HG03060 (cell line): Measurements from ENCODE around the gene RFT1.

Experiments used
- ATAC-seq: cut with Tn5 transposase; IDR thresholded peaks from one replicate; pipeline ENCODE4 v1.9.1; 2021; ENCODE audit warnings: low read depth, moderate number of reproducible peaks; ENCODE audit not compliant: unreplicated experiment

The RFT1 gene

DNA sequence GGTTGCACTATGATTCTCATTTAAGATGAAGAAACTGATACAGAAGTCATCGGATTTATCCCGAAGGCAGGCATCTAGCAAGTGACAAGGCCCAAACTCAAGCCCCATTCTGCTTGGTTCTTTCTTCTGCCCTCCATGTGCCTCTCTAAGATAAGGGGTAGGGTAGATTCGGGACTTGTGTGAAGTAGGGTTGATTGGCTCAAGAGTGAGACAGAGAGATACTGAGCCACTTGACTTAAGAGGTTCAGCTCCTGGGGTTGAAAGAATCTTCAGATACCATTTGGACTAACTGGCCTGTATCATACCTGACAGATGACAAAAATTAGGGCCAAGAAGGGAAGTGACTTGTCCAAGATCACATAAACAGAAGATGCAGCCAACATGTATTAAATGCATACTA is 891 bp downstream of the RFT1 start:
- no peak for ATAC-seq

DNA sequence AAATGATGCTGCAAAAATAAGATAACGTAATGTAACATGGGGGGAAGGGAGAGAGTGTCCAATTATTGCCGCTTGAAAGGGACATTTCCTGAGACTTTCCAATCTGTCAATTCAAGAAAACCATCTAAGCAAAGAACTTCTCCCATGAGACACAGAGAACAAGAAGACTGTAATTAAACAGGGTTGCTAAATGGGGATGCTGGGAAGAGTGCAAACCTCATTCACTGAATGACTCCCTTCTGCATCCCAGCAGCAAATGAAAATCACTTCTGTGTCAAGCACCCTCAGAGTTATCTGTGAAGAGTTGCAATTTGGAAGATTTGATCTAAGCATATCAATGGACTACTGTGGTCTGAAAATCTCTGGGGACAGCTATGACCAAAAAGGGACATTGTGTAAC is 3.6 kb downstream of the RFT1 start:
- no peak for ATAC-seq

DNA sequence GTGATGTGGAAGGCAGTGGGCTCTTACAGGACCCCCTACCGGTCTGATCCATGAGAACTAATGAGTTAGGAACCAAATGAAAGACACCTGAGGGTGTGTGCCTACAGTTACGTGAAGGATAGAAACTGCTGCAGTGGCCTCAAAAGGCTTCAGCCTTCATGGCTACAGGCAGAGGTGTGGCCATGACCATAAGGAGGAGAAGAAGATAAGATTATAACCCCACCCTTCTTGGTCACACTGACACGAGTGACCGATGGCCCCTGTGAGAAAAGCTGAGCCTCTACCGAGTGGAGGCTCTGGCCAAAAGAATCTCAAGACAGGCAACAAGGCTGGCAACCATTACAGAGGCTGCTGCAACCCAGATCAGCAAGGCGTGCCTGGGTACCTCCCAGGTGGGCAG is 6.3 kb downstream of the RFT1 start:
- no peak for ATAC-seq

DNA sequence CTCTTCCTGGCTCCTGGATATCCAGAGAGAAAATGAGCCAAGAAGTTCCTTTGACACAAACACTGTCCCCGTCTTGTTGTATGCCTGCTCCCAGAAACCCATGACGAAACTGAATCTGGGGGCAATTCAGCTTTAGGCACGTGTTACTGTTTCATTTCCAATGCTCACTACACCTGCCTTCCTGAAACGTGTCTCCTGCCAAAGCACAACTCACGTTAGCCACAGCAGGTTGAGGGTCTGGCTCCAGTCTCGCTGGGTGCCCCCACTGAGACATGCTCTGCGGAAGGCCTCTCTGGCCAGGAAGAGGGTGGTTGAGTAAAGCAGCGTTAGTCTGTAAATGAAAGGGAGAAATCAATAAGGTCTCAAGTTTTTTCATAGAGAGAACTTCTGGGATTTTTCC is 6.7 kb downstream of the RFT1 start:
- no peak for ATAC-seq

DNA sequence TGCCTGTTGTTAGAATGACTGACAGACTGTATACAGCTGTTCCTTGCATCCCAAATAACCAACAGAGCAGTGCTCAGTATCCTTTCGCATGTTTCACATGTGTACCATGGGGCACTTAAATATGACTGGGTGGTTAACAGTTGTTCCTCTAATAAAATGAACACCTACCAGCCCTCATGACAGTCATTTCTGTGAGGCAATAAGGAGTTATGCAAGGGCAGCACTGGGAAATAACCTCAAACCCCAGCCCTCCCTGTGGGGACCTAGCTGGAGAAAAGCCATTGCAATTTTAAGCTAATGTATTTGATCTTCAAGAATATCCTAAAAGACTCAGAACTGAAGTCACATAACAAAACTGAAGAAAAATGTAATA is 7.3 kb downstream of the RFT1 start:
- no peak for ATAC-seq

DNA sequence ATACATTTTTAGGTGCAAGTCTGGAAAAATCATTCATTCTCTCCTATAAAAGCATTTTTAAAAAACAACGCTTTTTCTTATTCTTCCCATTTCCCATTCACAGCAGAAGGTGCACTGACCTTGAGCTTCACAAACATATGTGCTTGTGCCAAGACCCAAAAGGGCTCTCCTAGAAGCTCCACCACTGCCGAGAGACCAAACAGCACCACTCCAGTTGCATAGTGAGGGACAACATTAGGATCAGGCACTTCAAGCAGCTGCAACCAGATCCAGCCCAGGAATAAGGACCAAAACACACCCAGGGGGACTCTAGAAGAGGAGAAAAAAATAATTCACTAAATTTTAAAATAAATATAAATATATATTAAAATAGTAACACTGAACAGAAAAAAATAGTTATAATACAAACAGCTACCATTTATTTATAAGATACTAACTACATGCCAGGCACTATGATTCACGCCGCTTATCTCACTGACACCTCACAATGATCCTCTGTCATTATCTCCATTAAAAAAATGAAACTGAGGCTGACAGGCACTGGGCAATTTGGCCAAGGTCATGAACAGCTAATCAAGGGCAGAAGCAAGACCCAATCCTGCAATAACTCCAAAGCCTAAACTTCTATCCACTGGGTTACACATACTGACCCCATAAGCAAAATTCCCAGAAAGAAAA is 7.8 kb downstream of the RFT1 start:
- no peak for ATAC-seq

DNA sequence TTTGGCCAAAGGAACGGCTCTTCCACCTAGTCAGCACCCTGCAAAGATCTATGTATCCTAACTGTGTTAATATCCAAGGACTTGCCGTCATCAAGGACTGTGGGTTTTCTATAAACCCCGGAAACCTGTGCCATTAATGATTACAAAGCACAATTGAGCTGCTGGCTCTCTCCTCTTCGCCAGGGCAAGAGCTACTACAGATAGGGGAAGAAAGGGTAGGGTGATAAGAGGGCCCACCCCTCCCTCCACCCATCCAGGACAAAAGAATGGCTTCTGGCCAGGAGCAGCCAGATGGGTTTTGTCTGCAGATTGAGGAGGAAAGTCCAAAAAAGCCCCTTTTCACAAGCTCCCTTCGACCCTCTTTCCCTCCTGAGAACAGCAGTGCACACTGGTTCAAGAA is 9.9 kb downstream of the RFT1 start:
- ATAC-seq, result no peak

DNA sequence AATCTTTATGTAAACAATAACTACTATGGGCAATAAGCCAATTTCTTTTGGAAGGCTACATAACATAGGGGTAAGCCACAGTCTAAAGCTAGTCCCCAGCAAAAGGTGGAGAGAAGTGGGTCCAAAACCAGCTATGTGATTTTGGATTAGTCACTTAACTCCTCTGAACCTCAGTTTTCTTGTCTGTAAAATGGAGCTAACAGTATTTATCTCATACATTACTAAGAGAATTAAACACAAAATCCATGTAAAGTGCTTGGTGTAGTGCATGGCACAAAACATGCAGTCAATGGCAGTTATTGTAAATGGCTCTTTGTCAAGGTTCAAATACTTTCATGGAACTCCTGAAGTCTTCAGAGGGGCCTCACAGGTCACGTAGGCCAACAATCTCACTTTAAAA is 13.3 kb downstream of the RFT1 start:
- no peak for ATAC-seq

DNA sequence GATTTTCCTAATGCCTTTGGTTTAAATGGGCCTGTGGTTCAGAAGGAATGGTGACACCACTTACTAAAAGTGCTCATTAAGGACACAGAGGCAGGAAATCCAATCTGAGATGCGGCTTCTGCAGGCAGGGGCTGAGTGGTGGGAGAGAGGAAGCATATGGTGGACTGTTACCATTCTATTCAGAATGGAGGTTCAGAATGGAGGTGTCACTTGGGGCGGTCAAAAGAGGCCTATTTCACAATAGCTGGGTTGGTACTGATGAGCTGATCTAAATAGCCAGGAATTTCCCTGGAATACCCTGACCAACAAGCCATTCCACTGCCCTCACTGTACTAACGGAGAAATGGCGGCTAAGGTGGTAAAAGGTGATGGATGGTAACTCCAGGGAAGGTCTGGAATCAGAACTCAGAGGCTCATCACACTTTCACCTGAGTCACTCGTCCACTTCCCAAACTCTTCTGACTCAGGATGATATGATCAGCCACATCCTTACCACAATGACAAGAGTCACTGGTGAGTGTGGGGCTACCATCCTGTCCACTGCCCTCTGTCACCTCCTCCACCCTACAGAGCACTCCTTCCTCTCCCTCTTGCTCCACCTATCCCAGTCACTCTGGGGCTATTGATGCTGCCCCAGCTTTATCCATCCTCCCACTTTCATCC is 15.7 kb downstream of the RFT1 start:
- ATAC-seq, result no peak

DNA sequence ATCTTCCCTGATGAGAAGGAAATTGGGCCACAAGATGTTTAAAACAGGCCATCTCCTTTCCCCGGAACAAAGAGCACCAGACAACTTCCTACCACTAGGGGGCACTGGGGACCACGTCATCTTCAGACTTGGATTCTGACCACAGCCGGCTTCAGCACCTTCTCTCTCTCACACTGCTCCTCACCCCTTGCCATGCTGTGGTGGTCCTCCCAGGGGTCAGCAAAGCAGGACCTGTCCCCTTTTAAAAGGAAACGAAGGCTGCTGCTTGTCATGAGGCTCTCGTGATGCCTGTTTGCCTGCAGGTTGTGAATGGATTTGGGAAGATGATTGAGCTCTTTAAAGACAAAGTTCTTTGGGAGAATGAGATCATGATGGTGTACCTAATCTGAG is 16.2 kb downstream of the RFT1 start:
- ATAC-seq, result no peak

DNA sequence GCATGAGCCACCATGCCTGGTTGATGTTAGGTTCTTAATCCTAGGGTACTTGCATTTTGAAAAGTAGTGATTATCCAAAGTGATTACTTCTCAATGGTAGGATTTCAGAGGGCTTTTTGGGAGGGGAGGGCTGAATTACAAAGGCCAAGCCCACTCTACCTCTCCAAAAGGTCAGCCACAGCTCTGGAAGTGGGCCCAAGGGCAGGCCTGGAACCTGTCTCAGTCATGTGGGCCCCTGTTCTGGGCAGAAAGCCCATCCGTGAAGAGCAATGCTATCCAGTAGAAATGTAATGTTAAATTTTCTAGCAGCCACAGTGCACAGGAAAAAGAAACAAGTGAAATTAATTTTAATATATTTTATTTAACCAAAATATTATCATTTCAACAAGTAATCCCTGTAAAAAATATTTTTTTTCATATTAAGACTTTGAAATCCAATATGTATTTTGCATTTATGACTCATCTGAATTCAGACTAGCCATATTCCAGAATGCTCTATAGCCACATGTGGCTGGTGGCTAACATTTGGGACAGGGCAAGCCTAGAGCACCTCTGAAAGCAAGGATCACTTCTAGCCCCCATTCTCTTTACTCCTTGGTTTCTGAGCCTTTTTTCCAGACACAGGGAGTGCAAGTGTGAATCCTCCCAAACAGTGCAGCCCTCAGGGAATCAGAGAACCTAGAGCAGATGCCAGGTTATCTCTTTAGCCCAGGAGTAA is 16.8 kb downstream of the RFT1 start:
- ATAC-seq, result no peak

DNA sequence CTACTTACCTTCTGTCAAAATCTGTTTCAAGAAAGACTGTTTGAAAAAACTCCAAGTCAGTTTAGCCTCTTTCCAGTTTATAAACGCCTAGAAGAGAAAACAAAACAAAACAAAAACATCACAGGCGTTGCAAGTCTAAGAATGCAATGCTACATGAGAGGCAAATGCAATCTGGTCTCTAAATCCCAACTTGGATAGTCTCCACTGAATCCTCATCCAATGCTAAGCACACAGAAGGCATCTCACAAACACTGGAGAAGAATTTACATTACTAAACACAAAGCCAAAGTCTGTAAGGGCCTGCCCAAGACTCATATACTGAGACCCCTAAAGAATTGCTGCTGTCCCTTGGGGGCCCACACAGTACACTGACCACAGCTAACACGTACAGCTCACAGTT is 18.4 kb downstream of the RFT1 start:
- no peak for ATAC-seq

DNA sequence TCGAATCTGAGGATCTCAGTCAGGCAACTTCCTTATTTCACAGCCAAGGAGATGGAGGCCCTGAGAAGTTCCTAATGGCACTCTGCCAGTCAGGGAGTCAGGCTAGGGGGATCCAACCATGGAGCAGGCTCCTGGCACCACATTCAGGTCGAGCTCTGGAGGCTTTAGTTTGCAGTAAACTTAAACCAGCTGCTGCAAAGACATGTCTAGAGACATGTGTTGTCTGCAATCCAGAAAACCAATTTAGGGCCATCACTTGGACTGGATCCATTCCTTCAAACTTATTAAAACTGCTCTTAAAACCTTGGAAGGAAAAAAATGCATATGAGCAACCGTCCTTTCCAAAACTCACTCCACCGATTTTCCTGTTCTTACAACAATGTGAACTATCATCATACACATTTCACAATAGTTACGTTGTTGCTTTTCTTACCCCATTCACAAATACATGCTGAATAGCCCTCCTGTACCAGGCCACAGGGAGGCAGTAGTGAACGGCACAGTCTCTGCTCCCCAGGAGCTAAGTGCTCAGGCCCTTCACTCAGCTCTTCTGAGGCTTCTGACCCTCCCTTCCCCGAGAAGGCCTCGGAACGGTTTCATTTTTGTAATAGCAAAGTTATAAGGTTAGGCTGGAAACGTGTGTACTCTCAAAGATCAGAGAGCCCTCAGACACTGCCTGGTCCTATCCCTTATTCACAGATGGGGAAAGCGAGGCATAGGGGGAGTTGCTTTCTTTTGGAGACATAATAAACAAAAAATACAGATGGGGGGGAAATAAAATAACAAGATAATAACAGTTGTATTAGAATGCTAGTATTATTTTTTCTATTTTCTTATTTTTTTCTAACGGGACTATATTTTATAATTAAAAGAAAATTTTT is 20.1 kb downstream of the RFT1 start:
- no peak for ATAC-seq

DNA sequence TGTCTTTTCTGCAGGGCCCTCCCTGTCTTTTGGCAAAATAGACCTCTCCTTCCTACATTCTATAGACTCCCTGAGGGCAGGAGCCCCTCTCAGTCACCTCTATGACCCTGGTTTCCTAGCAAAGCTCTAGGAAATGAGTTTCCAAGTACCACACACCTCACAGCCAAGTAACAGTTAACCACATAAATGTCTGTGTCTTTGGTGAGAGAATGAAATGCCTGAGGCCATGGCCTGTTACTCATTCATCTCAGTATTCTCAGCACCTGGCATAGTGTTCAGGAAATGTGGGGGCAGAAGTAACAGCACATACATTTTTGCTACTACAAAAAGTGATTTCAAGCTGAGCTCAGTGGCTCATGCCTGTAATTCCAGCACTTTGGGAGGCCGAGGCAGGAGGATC is 21.0 kb downstream of the RFT1 start:
- ATAC-seq, result no peak

DNA sequence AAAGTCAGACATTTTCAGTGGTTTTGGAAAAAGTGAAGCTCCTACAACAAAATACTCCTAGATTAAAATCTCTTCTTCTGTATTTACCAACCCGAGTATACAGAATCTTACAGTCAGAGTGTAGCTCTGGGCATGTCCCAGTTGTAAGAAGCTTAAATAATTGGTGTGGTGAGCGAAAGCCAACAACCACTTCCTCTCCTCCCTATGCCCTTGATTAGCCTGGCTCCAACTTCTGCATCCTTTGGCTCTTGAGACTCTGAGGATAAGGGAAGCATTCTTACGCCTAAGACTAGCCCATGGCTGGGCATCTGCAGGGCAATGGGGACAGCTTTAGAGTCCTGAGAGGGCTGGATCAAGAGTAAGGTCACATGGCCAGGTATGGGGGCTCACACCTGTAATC is 25.5 kb downstream of the RFT1 start:
- ATAC-seq, result no peak

DNA sequence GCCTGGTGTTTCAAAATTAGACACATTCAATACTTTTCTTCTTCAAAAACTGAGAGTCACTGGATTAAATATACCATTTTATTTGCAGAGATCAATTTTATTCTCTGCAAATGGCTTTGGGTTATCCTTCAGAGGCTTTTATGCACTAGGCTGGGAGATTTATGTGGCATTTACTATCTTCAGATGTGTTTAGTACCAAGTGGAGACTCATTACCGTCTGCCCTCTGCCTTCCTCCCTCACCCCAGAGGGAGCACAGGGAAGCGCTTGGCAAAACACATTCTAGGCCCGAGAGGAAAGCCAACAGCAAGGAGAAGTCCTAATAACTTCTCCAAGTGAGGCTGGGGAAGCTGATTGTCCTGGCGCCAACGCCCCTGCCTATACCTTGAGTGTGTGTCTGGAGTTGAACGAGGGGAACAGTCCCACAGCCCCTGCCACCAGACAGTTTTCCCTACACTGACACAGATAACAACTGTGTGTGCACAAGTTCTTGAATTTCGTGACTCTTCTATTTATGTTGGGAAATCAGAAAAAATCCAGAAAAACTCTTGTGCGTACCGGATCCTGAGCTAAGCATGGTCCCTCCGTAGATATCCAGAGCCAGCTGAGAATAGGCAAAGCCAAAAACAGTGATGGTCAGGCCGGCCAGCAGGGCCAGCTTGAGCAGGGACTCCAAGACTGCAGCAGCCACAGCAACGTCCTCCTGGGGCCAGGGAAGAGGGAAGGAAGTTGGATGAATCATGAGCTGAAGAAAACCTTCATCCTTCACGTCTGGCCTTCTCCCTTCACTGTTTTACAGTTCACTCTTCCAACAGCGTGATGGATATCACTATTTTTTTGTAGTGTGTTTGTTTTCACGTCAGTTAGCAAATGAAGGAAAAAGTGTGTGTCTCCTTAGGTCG is 26.6 kb downstream of the RFT1 start:
- no peak for ATAC-seq

DNA sequence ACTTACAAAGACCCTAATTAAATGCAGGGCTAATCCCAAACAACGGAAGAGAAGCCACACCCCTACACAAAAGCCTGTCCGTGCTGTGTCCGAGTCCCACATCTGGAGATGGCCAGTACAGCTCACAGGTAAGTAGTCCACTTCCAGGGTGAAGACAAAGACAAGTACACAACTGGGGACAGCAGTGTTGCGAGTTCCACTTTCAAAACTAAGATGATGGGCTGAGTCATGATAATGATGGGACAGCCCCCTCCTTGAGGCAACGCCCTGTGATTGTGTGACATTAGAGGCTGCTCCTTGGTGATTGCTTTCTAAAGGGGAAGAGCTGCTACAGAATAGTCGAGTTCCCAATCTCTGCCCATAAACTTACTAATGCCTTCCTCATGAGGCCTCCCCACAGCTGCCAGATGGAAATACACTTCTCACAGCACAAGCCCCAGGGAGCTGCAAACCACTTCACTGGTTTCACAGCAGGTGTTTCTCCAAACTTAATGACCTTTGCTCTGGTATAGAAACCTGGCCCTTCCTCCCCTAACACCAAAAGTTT is 27.6 kb downstream of the RFT1 start:
- ATAC-seq, result peak; percentile 73

DNA sequence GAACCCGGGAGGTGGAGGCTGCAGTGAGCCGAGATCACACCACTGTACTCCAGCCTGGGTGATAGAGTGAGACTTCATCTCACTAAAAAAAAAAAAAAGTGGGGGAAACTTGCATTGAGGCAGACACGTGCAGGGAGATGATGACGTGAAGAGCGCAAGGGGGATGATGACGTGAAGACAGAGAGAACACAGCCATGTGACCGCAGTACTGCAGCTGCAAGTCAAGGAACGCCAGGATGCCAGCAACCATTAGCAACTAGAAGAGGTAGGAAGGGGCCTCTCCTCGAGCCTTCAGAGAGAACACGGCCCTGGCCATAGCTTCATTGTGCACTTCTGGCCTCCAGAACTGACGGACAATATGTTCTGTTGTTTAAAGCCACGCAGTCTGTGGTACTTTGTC is 28.3 kb downstream of the RFT1 start:
- ATAC-seq, result no peak

DNA sequence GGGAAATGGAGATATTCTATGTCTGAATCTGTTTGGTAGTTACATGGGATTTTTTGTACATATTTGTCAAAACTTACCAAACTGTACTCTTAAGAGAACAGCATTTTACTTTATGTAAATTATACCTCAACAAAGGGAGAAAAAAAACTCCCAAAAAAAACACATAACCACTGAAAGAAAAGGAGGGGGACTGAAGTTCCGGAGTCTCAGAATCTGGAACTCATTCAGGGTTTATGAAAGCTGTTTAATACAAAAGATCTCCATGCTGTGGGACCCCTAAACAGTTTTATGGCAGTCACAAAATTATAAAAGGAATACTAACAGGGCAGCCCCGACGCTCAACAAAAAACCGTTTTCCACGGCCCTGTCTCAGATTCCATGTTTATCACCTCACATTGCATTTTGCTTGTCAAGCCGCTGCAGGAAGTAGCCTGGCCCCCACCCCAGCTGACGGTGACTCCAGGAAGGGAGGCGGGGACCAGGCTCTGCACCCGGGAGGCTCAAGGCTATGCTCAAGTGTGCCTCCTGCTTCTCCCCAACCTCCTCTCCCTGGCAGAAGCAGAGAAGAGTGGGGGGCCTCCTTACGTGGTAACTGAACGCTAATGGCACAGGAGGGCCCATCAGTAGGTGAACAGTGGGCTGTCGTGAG is 29.3 kb downstream of the RFT1 start:
- no peak for ATAC-seq
